Measurements from ENCODE around the gene TMEM132D.

- TF ChIP-seq POLR2AphosphoS5 (IDR thresholded peaks at IDR 0.05) (no peak), CTCF (IDR thresholded peaks at IDR 0.05) (no peak)
These were observed 288.8 kb downstream of the TMEM132D start for GRCh38 chr12:129615001-129615400.
